Hematopoietic multipotent progenitor cell (in vitro differentiated cells): ENCODE results near the gene CD48. TPM values are rescaled to one million over a fixed set of nuclear protein-coding genes. Genes with fewer than 3 reads are reported as not detected.
A peak's percentile ranks its signal among the peaks of the same experiment; 100 is the strongest.
"Not testable (repeated sequence)": the region's sequence is repeated elsewhere in the genome, so short reads cannot be mapped to it uniquely, and the experiment has no call there.

Source experiments
- DNase-seq, 3 donors: peaks; one replicate each; pipeline ENCODE4 v3.0.0-alpha.2; 2011 to 2015; ENCODE audit warnings: low read depth in 2 of 3, low spot score in 2 of 3
- total RNA-seq: library from RNA; depleted of rRNA; stranded (reverse); fragments of >200 nt; gene quantifications from one replicate; pipeline ENCODE4 v1.2.3, GENCODE V29; 2012

Gene CD48
- total RNA-seq, 1 donor, result 18.0 TPM

- no peak for DNase-seq
Measured at GRCh38 chr1:160742428-160743127, 31.0 kb upstream of the CD48 start.

DNA sequence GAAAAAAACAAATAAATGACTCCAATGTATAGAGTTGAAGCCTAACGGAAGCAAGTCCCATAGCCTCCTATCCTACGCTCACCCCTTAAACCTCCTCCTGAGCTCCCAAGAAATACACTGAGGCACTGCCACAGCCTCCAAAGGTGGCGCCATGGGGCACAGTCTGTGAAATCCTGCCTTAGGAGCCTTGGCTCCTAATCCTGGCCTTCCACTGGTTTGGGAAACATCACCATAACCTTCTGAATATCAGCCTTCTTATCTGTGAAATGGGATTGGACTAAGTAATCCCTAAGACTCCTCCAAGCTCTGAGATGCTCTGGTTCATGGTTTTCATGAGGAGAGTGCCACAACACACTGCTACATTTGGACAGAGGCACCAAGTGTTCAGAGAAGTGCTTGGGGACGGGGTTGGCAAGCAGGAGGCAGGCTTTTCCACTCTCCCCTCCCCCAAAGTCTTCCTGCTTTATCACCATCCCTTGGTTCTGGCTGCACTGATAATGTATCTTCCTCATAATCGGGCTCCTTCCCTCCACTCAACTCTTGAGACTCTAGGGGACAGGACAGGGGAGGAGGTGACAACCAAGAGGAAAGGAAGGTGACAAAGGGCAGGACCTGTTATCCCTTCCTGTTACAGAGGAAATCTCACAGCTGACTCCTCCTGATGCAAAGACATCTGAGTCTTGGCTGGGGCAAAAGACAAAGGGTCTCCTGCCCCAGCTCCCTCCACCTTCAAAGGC, 30.2 kb upstream of the CD48 start:
- DNase-seq, result no peak

- DNase-seq, result no peak
Measured at GRCh38 chr1:160741092-160741501, 29.5 kb upstream of the CD48 start.

DNA sequence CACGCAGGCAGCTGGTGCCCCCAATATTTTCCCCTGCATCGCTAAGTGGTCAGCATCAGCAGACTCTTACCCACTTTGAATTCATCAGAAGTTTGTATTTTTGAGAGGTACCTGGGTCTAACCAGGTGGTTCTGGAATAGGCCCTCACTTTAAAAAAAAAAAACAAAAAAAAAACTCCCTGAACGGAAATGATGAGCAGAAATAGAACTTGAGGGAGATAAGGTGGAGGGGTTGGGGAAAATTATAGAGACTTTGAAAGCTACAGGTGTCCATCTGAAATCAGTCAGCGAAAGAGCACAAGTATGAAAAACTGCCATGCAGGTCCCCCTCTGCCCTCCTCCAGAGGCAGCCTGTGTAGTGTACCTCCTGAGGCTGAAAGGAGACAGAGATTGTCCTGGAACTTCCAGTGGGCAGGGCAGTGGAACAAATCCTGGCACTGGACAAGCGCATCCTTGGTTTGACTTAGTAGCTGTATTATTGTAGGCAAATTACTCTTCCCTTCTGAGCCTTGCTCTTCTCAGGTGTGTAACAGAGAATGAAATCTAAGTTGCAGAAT, 28.6 kb upstream of the CD48 start:
- no peak for DNase-seq

GRCh38 chr1:160739098-160739511, 27.5 kb upstream of the CD48 start, which contains the start of gene SLAMF7:
Gene SLAMF7 (plus strand): TSS chr1:160739247. CDS start chr1:160739302, 55 bp downstream.
- peak in 2 of 3 donors; percentile 19 to 33 for DNase-seq

- DNase-seq, result no peak
Measured at GRCh38 chr1:160738271-160738670, 26.6 kb upstream of the CD48 start.

- no peak for DNase-seq
Measured at GRCh38 chr1:160734301-160734700, 22.7 kb upstream of the CD48 start.

GRCh38 chr1:160733898-160734297, 22.3 kb upstream of the CD48 start:
- no peak for DNase-seq

GRCh38 chr1:160731990-160732389, 20.4 kb upstream of the CD48 start:
- no peak for DNase-seq

DNA sequence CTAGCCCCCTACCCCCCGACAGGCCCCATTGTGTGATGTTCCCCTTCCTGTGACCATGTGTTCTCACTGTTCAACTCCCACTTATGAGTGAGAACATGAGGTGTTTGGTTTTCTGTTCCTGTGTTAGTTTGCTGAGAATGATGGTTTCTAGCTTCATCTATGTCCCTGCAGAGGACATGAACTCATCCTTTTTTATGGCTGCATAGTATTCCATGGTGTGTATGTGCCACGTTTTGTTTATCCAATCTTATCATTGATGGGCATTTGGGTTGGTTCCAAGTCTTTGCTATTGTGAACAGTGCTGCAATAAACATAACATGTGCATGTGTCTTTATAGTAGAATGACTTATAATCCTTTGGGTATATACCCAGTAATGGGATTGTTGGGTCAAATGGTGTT, 19.9 kb upstream of the CD48 start:
- DNase-seq, result not testable (repeated sequence)

DNA sequence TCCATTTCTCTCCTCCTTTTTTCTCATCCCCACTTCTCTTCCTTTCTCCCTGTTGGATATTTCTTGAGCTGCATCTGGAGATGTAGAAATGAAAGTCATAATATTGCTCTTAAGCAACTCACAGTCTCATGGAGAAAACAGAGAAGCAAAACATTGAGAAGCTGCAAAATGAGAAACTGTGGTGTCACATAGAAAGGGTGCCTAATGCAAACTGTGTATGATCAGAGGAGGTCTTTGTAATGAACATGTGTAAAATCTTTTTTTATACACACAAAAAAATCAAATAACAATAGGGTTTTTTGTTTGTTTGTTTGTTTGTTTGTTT, 15.7 kb upstream of the CD48 start:
- DNase-seq, result no peak

GRCh38 chr1:160726498-160727315, 15.1 kb upstream of the CD48 start:
- DNase-seq, result peak; percentile 47 to 78 (median 69)

GRCh38 chr1:160726114-160726497, 14.5 kb upstream of the CD48 start:
- no peak for DNase-seq

GRCh38 chr1:160724465-160725242, 13.0 kb upstream of the CD48 start:
- no peak for DNase-seq

DNA sequence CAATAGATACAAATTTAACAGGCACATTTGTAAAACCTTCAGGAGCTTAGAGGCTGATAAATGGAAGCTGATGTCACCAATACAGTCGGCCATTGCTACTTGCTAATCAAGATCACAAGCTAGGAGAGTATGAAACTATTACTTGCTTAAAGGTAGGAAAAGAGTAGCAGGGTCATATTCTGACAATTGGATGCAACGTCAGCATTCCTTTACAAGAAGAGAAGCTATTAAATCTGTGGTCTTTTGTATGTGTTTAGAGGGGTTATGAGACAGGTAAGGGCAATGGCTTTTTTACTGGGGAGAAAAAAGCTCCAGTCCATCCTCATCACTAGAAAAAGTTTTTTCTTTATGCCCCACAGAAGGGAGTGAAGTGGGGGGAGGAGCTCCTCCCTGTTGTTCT, 11.7 kb upstream of the CD48 start:
- DNase-seq, result no peak

DNA sequence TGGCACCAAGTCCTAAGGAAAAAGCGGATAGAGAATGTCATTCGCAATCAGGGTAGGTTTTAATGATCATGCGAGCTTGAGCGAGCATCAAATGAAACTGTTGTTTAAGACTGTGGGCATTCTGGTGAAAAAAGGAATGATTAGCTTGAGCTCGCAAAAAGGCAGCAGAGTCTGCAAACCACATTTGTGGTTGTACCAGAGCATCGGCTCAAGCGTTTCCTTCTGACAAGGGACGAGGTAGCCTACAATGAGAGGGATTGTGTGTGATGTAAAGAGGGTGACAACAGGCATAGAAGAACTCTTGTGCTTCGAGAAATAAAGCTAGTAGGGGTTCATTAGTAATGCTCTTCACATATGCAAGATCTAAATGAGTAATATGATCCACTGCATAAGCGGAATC, 11.1 kb upstream of the CD48 start:
- peak in 1 of 3 donors; percentile 57 for DNase-seq

- no peak for DNase-seq
Measured at GRCh38 chr1:160721473-160721872, 9.9 kb upstream of the CD48 start.

DNA sequence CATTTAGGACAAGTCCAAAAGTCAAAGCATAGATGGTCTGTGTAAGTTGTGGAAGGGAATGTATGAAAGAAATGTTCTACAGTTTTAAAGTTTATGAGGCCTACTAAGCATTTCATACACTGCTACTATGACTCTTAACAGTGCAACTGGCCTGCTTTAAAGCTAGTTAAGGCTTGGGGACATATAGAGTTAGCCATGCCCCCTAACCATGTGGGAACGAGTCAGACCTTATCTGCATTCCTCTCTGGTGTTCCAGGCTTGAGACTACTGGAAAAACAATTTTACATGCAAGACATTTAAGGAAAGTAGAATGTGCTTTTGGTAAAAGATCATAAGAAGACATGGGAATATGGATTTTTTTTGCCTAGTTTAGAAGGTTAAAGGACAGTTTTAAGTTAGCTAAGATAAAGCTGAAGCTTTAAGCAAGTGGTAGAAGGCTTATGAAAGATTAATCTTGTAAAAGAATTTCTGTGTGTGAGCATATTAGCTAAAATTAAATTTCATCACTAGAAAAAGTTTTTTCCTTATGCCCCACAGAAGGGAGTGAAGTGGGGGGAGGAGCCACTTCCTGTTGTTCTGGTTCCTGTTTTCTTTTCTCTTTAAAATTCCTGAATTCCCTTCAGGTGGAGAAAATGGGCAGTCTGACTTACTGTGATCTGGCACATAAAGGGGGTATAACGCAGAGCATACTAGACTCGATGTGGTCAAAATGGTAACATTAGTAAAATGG, 8.9 kb upstream of the CD48 start:
- no peak for DNase-seq

DNA sequence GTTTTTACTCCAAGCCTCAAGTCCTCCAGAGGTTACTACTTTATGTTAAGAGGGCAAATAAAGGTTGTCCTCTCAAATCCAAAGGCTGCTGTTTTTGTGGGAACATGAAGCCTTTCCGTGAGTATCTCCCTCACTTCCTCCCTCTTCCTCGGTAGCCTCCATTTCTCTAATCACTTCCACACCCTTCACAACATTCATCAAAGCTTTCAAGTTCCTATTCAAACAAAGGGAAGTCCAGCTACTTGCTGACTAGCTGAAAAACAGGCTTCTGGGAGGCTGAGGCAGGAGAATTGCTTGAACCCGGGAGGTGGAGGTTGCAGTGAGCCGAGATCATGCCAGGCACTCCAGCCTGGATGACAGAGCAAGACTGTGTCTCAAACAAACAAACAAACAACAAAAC, 6.6 kb upstream of the CD48 start:
- no peak for DNase-seq

- DNase-seq, result no peak
Measured at GRCh38 chr1:160717306-160717705, 5.7 kb upstream of the CD48 start.
